GM12865 (cell line): ENCODE measurements around the gene SLC9A1.
"Not testable (repeated sequence)": the region's sequence is repeated elsewhere in the genome, so short reads cannot be mapped to it uniquely, and the experiment has no call there.

ENCODE experiments used
- DNase-seq: peaks from one replicate; pipeline ENCODE4 v3.0.0; 2010; ENCODE audit warnings: low read depth
- H3K4me3 ChIP-seq: 2 replicates; pipeline ENCODE4 v1.5.1; 2011; ENCODE audit warnings: mild to moderate bottlenecking, low read depth, low read length, control low read depth
- TF ChIP-seq, protein P1 (sequence below): IDR thresholded peaks from 2 replicates; pipeline ENCODE4 v1.5.1; 2011; ENCODE audit warnings: low read length, control low read depth, low read depth, inconsistent platforms; ENCODE audit not compliant: insufficient read depth; ENCODE audit errors: missing control alignments

The SLC9A1 gene

GRCh38 chr1:27154991-27155781 lies at the start of gene SLC9A1:
SLC9A1 (minus strand) TSS chr1:27155125; CDS start chr1:27154334, 791 bp downstream.
- peak; percentile 96 for DNase-seq
- TF ChIP-seq, protein P1, sequence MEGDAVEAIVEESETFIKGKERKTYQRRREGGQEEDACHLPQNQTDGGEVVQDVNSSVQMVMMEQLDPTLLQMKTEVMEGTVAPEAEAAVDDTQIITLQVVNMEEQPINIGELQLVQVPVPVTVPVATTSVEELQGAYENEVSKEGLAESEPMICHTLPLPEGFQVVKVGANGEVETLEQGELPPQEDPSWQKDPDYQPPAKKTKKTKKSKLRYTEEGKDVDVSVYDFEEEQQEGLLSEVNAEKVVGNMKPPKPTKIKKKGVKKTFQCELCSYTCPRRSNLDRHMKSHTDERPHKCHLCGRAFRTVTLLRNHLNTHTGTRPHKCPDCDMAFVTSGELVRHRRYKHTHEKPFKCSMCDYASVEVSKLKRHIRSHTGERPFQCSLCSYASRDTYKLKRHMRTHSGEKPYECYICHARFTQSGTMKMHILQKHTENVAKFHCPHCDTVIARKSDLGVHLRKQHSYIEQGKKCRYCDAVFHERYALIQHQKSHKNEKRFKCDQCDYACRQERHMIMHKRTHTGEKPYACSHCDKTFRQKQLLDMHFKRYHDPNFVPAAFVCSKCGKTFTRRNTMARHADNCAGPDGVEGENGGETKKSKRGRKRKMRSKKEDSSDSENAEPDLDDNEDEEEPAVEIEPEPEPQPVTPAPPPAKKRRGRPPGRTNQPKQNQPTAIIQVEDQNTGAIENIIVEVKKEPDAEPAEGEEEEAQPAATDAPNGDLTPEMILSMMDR, result peak; percentile 87
- peak within 1 kb of the TSS; percentile 73 for H3K4me3 ChIP-seq

- H3K4me3 ChIP-seq, result no peak overlapping the region
- TF ChIP-seq, protein P1, result no peak
- no peak for DNase-seq
Observed at GRCh38 chr1:27203946-27204345, 49.0 kb upstream of the SLC9A1 start.

- DNase-seq, result no peak
- H3K4me3 ChIP-seq, result no peak overlapping the region
- TF ChIP-seq, protein P1, result no peak
Observed at GRCh38 chr1:27201295-27201694, 46.4 kb upstream of the SLC9A1 start.

DNA sequence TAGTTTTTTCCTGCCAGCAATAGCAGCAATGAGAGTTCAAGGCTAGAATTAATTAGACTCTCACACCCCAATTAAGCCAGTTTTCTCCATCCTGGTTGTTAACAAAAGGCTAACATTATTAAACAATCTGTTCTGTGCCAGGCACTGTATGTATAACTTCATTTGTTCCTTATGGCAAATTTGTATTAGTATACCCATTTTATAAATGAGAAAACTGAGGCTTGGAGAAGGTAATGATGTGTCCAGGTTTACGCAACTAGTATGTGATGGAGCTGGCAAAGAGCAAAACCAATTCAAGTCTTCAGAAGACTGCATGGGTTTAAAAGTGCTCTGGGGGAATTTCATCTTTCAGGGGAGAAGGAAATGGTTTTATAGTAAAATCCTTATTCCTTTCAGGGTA lies 38.3 kb upstream of the SLC9A1 start:
- TF ChIP-seq, protein P1, result no peak
- DNase-seq, result no peak
- no peak overlapping the region for H3K4me3 ChIP-seq

DNA sequence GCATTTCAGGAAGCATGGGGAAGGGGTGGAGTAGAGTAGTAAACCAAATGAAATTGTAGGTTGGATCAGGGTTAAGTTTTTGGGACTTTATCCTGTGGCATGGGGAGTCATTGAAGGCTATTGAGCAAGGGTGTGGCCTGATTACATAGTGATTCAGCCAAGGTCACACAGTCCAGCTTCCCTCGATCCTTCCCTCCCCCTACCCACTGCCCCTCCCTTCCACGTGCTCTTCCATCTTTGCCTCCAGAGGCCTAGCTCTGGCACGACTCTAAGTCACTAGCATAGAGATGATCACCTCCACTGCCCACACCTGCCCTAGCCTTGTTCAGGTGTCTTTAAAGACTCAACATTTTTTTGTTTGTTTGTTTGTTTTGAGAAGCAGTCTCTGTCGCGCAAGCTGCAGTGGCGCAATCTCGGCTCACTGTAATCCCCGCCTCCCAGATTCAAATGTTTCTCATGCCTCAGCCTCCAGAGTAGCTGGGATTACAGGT lies 37.2 kb upstream of the SLC9A1 start:
- TF ChIP-seq, protein P1, result no peak
- no peak for DNase-seq
- H3K4me3 ChIP-seq, result no peak overlapping the region

DNA sequence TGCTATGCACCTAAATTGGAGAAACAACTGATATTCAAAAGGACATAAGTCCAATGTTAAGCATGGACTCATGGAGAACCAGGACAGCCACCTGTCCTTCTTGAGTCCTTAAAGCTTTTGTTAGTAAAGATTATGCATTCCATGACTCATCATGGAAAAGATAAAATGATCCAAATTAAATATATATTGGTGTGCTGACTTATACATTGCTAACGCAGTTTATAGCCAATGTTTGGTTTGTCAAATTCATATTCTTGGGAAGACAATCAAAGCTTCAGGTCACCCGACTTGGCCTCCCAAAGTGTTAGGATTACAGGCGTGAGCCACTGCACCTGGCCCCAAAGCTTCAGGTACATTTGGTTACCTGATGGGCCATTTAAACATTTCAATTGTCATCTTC lies 29.7 kb upstream of the SLC9A1 start:
- H3K4me3 ChIP-seq, DNase-seq: not testable (repeated sequence)

DNA sequence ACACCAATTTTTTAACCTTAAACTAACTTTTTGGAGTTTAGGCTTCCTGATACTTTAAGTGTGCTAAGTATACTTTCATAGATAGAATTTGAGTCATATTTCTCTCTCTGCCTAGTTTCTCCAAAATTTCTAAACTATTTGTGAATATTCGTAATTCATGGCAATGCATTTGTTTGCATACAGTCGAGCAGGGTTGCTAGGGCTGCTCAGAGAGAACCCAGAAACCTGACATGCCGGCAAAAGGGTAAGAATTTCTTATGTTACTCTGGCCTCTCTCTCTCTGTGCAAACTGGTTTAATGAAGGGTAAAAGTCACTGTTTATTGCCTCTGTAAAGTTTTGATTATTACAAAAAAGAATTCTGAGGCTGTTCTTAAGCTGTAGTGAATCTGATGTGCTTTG lies 25.1 kb upstream of the SLC9A1 start:
- TF ChIP-seq, protein P1, result no peak
- H3K4me3 ChIP-seq, result no peak overlapping the region
- DNase-seq, result no peak
